PC-3 (cell line): ENCODE measurements around the gene NKIRAS2.

Source experiments
- CTCF ChIP-seq: fragments of 300-600 bp; sonication (generic); conservative IDR thresholded peaks from 2 replicates; pipeline ENCODE4 v1.5.1; 2017; ENCODE audit warnings: antibody characterized with exemption, low read depth, mild to moderate bottlenecking, low read length
- EZH2 ChIP-seq: fragments of 300-600 bp; sonication (generic); IDR thresholded peaks from one replicate; pipeline ENCODE4 v1.6.1; 2017; ENCODE audit warnings: antibody characterized with exemption, mild to moderate bottlenecking, low read length; ENCODE audit not compliant: unreplicated experiment
- EZH2phosphoT487 ChIP-seq: fragments of 300-600 bp; sonication (generic); IDR thresholded peaks from 2 replicates; pipeline ENCODE4 v1.6.1; 2018; ENCODE audit warnings: mild to moderate bottlenecking, antibody characterized with exemption, low read length, borderline replicate concordance

- no peak for TF ChIP-seq CTCF
- no peak for TF ChIP-seq EZH2phosphoT487
- TF ChIP-seq EZH2 = no peak
Observed at GRCh38 chr17:42056635-42057034, 36.7 kb downstream of the NKIRAS2 start.
